ENCODE results near the gene STK40.
A peak's percentile ranks its signal among the peaks of the same experiment; 100 is the strongest.

Gene STK40, protein sequence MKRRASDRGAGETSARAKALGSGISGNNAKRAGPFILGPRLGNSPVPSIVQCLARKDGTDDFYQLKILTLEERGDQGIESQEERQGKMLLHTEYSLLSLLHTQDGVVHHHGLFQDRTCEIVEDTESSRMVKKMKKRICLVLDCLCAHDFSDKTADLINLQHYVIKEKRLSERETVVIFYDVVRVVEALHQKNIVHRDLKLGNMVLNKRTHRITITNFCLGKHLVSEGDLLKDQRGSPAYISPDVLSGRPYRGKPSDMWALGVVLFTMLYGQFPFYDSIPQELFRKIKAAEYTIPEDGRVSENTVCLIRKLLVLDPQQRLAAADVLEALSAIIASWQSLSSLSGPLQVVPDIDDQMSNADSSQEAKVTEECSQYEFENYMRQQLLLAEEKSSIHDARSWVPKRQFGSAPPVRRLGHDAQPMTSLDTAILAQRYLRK

GRCh38 chr1:36385410-36386264 lies at the start of gene STK40:
Gene STK40 (minus strand): TSS chr1:36385924. CDS start chr1:36361332, 24,592 bp downstream.
- H3K27ac ChIP-seq (ENCODE audit: low read depth, low read length), result peak within 1 kb of the TSS; percentile 98
- peaks cover 14% of the 10 kb centered on the region for H3K36me3 ChIP-seq (ENCODE audit: control insufficient read depth, insufficient read depth, low read length)
- peaks cover 29% of the 10 kb centered on the region for H3K4me1 ChIP-seq (ENCODE audit: control insufficient read depth, insufficient read depth, low read length)

GRCh38 chr1:36433102-36433501 lies 47.4 kb upstream of the STK40 start:
- no peak overlapping the region for H3K9ac ChIP-seq (ENCODE audit: low read length)
- H3K36me3 ChIP-seq (ENCODE audit: control insufficient read depth, insufficient read depth, low read length), result no peaks in the 10 kb centered on the region
- H3K4me1 ChIP-seq (ENCODE audit: control insufficient read depth, insufficient read depth, low read length), result no peaks in the 10 kb centered on the region
- no peaks in the 10 kb centered on the region for H3K9me3 ChIP-seq (ENCODE audit: control insufficient read depth, insufficient read depth, low read depth, low read length)
- H3K4me3 ChIP-seq (ENCODE audit: low read depth, low read length), result no peak overlapping the region
- H3K27me3 ChIP-seq (ENCODE audit: control insufficient read depth, insufficient read depth, low read length), result no peaks in the 10 kb centered on the region
- no peak overlapping the region for H3K27ac ChIP-seq (ENCODE audit: low read depth, low read length)

More at GRCh38 chr1:36385410-36386264, at the start of gene STK40:
- H3K9me3 ChIP-seq (ENCODE audit: control insufficient read depth, insufficient read depth, low read depth, low read length), result no peaks in the 10 kb centered on the region
- peak within 1 kb of the TSS; percentile 98 for H3K9ac ChIP-seq (ENCODE audit: low read length)
- H3K4me3 ChIP-seq (ENCODE audit: low read depth, low read length), result peak within 1 kb of the TSS; percentile 98
- no peaks in the 10 kb centered on the region for H3K27me3 ChIP-seq (ENCODE audit: control insufficient read depth, insufficient read depth, low read length)

DNA sequence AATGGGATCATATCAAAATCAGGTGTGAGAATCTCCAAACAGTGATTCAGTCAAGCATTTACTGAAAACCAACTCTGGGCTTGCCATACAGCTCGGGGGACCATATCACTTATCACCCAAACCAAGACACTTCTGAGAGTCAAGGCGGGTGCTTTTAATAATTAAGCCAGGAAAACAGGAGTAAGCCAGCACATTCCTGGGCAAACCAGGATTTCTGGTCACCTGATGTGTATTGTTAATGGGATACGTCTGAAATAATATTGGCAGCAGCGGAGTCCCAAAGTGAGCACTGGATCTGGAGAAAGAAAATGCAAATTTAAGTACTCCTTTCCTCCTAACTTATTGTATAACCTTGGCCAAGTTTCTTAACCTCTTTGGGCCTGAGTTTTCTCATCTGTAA lies 46.9 kb upstream of the STK40 start:
- Histone ChIP-seq H3K4me1 (ENCODE audit: control insufficient read depth, insufficient read depth, low read length) (no peaks in the 10 kb centered on the region), H3K4me3 (ENCODE audit: low read depth, low read length) (no peak overlapping the region), H3K36me3 (ENCODE audit: control insufficient read depth, insufficient read depth, low read length) (no peaks in the 10 kb centered on the region), H3K27ac (ENCODE audit: low read depth, low read length) (no peak overlapping the region), H3K9ac (ENCODE audit: low read length) (no peak overlapping the region), H3K9me3 (ENCODE audit: control insufficient read depth, insufficient read depth, low read depth, low read length) (no peaks in the 10 kb centered on the region), H3K27me3 (ENCODE audit: control insufficient read depth, insufficient read depth, low read length) (no peaks in the 10 kb centered on the region)

DNA sequence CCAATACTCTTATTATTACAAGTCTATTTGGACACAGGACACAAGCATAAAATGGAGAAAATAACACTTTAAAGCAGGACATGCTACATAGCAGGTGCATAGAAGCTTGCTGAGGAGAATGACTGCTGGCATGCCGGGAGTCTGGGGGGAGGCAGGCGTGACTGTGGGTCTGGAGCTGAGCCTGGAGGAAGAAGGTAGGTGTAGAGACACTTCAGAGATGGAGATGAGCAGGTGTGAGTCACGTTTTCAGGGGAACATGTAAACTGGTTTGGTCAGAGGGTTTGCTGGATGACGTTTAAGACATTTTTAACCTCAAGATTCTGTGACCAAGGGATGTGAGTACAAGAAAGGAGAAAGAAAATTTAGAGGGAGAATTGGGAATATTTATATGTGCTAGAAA lies 40.1 kb upstream of the STK40 start:
- Histone ChIP-seq H3K4me1 (ENCODE audit: control insufficient read depth, insufficient read depth, low read length) (no peaks in the 10 kb centered on the region), H3K27me3 (ENCODE audit: control insufficient read depth, insufficient read depth, low read length) (no peaks in the 10 kb centered on the region), H3K9me3 (ENCODE audit: control insufficient read depth, insufficient read depth, low read depth, low read length) (no peaks in the 10 kb centered on the region), H3K27ac (ENCODE audit: low read depth, low read length) (no peak overlapping the region), H3K4me3 (ENCODE audit: low read depth, low read length) (no peak overlapping the region), H3K9ac (ENCODE audit: low read length) (no peak overlapping the region), H3K36me3 (ENCODE audit: control insufficient read depth, insufficient read depth, low read length) (peaks cover 5% of the 10 kb centered on the region; the same call in 1 of the 2 replicates)

- H3K27ac ChIP-seq (ENCODE audit: low read depth, low read length), result no peak overlapping the region
- peaks cover 4% of the 10 kb centered on the region; the same call in 1 of the 2 replicates for H3K4me1 ChIP-seq (ENCODE audit: control insufficient read depth, insufficient read depth, low read length)
- no peaks in the 10 kb centered on the region for H3K27me3 ChIP-seq (ENCODE audit: control insufficient read depth, insufficient read depth, low read length)
- H3K9me3 ChIP-seq (ENCODE audit: control insufficient read depth, insufficient read depth, low read depth, low read length), result no peaks in the 10 kb centered on the region
- H3K36me3 ChIP-seq (ENCODE audit: control insufficient read depth, insufficient read depth, low read length), result peaks cover 5% of the 10 kb centered on the region; the same call in 1 of the 2 replicates
- no peak overlapping the region for H3K9ac ChIP-seq (ENCODE audit: low read length)
- no peak overlapping the region for H3K4me3 ChIP-seq (ENCODE audit: low read depth, low read length)
Measured at GRCh38 chr1:36421649-36422048, 35.9 kb upstream of the STK40 start.

- Histone ChIP-seq H3K27me3 (ENCODE audit: control insufficient read depth, insufficient read depth, low read length) (no peaks in the 10 kb centered on the region), H3K4me1 (ENCODE audit: control insufficient read depth, insufficient read depth, low read length) (peaks cover 4% of the 10 kb centered on the region; the same call in 1 of the 2 replicates), H3K9ac (ENCODE audit: low read length) (no peak overlapping the region), H3K36me3 (ENCODE audit: control insufficient read depth, insufficient read depth, low read length) (peaks cover 5% of the 10 kb centered on the region; the same call in 1 of the 2 replicates), H3K4me3 (ENCODE audit: low read depth, low read length) (no peak overlapping the region), H3K27ac (ENCODE audit: low read depth, low read length) (no peak overlapping the region), H3K9me3 (ENCODE audit: control insufficient read depth, insufficient read depth, low read depth, low read length) (no peaks in the 10 kb centered on the region)
Measured at GRCh38 chr1:36420836-36421317, 35.2 kb upstream of the STK40 start.

DNA sequence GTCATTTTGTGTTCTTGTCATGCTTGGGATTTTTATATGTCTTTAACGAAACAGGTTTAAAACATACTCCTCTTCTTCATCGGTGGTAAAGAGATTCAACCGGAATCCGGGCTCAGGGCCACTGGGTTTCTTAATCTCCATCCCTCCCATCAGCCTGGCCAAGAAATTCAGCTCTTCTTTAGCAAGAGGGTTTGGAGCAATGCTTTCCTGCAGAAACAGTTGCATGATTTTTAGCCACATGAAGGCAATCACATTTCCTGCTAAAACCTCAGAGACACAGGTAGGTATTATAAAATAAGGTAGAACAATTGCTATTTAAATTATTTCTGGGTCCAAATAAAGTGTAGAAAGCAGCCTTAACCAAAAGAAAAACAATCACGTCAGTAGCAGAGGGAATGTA lies 34.7 kb upstream of the STK40 start:
- Histone ChIP-seq H3K4me1 (ENCODE audit: control insufficient read depth, insufficient read depth, low read length) (peaks cover 4% of the 10 kb centered on the region; the same call in 1 of the 2 replicates), H3K27ac (ENCODE audit: low read depth, low read length) (no peak overlapping the region), H3K9me3 (ENCODE audit: control insufficient read depth, insufficient read depth, low read depth, low read length) (no peaks in the 10 kb centered on the region), H3K4me3 (ENCODE audit: low read depth, low read length) (no peak overlapping the region), H3K9ac (ENCODE audit: low read length) (no peak overlapping the region), H3K36me3 (ENCODE audit: control insufficient read depth, insufficient read depth, low read length) (peaks cover 5% of the 10 kb centered on the region; the same call in 1 of the 2 replicates), H3K27me3 (ENCODE audit: control insufficient read depth, insufficient read depth, low read length) (no peaks in the 10 kb centered on the region)

- no peaks in the 10 kb centered on the region for H3K27me3 ChIP-seq (ENCODE audit: control insufficient read depth, insufficient read depth, low read length)
- H3K36me3 ChIP-seq (ENCODE audit: control insufficient read depth, insufficient read depth, low read length), result peaks cover 5% of the 10 kb centered on the region; the same call in 1 of the 2 replicates
- H3K9me3 ChIP-seq (ENCODE audit: control insufficient read depth, insufficient read depth, low read depth, low read length), result no peaks in the 10 kb centered on the region
- H3K4me1 ChIP-seq (ENCODE audit: control insufficient read depth, insufficient read depth, low read length), result peaks cover 4% of the 10 kb centered on the region; the same call in 1 of the 2 replicates
- H3K9ac ChIP-seq (ENCODE audit: low read length), result no peak overlapping the region
- H3K27ac ChIP-seq (ENCODE audit: low read depth, low read length), result no peak overlapping the region
- H3K4me3 ChIP-seq (ENCODE audit: low read depth, low read length), result no peak overlapping the region
Measured at GRCh38 chr1:36419569-36419968, 33.8 kb upstream of the STK40 start.

- Histone ChIP-seq H3K4me3 (ENCODE audit: low read depth, low read length) (no peak overlapping the region), H3K9me3 (ENCODE audit: control insufficient read depth, insufficient read depth, low read depth, low read length) (no peaks in the 10 kb centered on the region), H3K27me3 (ENCODE audit: control insufficient read depth, insufficient read depth, low read length) (no peaks in the 10 kb centered on the region), H3K36me3 (ENCODE audit: control insufficient read depth, insufficient read depth, low read length) (peaks cover 5% of the 10 kb centered on the region; the same call in 1 of the 2 replicates), H3K27ac (ENCODE audit: low read depth, low read length) (no peak overlapping the region), H3K9ac (ENCODE audit: low read length) (no peak overlapping the region), H3K4me1 (ENCODE audit: control insufficient read depth, insufficient read depth, low read length) (peaks cover 4% of the 10 kb centered on the region; the same call in 1 of the 2 replicates)
Measured at GRCh38 chr1:36419140-36419539, 33.4 kb upstream of the STK40 start.

GRCh38 chr1:36417931-36418330 lies 32.2 kb upstream of the STK40 start:
- no peak overlapping the region for H3K27ac ChIP-seq (ENCODE audit: low read depth, low read length)

More at GRCh38 chr1:36417931-36418330, 32.2 kb upstream of the STK40 start:
- Histone ChIP-seq H3K4me3 (ENCODE audit: low read depth, low read length) (no peak overlapping the region), H3K9ac (ENCODE audit: low read length) (no peak overlapping the region), H3K4me1 (ENCODE audit: control insufficient read depth, insufficient read depth, low read length) (peaks cover 4% of the 10 kb centered on the region; the same call in 1 of the 2 replicates), H3K9me3 (ENCODE audit: control insufficient read depth, insufficient read depth, low read depth, low read length) (no peaks in the 10 kb centered on the region), H3K27me3 (ENCODE audit: control insufficient read depth, insufficient read depth, low read length) (no peaks in the 10 kb centered on the region), H3K36me3 (ENCODE audit: control insufficient read depth, insufficient read depth, low read length) (peaks cover 5% of the 10 kb centered on the region; the same call in 1 of the 2 replicates)

All from HUES6 (cell line).